OCI-M1 (cell line): Measurements from ENCODE around the gene HNRNPR.

Experiments used
- DNase-seq: peaks from one replicate; lab custom pipeline; 2025; lab: John Stamatoyannopoulos, UW

Gene HNRNPR

GRCh38 chr1:23369335-23370013, 25.4 kb upstream of the HNRNPR start, which contains the start of gene ZNF436:
ZNF436 (minus strand) TSS chr1:23369836; CDS start chr1:23368005, 1,831 bp downstream.
- DNase-seq = peak; percentile 93

- peak; percentile 95 for DNase-seq
Observed at GRCh38 chr1:23368562-23369334, 24.7 kb upstream of the HNRNPR start.

- peak; percentile 99 for DNase-seq
Observed at GRCh38 chr1:23367791-23368561, 23.9 kb upstream of the HNRNPR start.

GRCh38 chr1:23367451-23367790, 23.3 kb upstream of the HNRNPR start:
- no peak for DNase-seq

GRCh38 chr1:23366598-23366997, 22.5 kb upstream of the HNRNPR start:
- no peak for DNase-seq

GRCh38 chr1:23366146-23366545, 22.1 kb upstream of the HNRNPR start:
- no peak for DNase-seq

GRCh38 chr1:23362218-23362713, 18.2 kb upstream of the HNRNPR start:
- DNase-seq = peak; percentile 17

GRCh38 chr1:23358310-23358875, 14.3 kb upstream of the HNRNPR start:
- DNase-seq = no peak

GRCh38 chr1:23357138-23357908, 13.2 kb upstream of the HNRNPR start:
- DNase-seq = no peak

GRCh38 chr1:23356471-23357137, 12.5 kb upstream of the HNRNPR start:
- DNase-seq = no peak

GRCh38 chr1:23354245-23354644, 10.2 kb upstream of the HNRNPR start:
- peak; percentile 26 for DNase-seq

- DNase-seq = no peak
Observed at GRCh38 chr1:23352096-23352695, 8.1 kb upstream of the HNRNPR start.

GRCh38 chr1:23345920-23346319, 1.8 kb upstream of the HNRNPR start:
- DNase-seq = no peak

GRCh38 chr1:23344987-23345472, 946 bp upstream of the HNRNPR start:
- no peak for DNase-seq

- DNase-seq = peak; percentile 85
Observed at GRCh38 chr1:23343221-23344110, 618 bp downstream of the HNRNPR start.

GRCh38 chr1:23341931-23342692, 2.0 kb downstream of the HNRNPR start:
- DNase-seq = peak; percentile 64

GRCh38 chr1:23339632-23340031, 4.5 kb downstream of the HNRNPR start:
- no peak for DNase-seq

- no peak for DNase-seq
Observed at GRCh38 chr1:23337869-23338268, 6.2 kb downstream of the HNRNPR start.
